Measurements from ENCODE around the gene NUDT22.
A peak's percentile ranks its signal among the peaks of the same experiment; 100 is the strongest.

Gene NUDT22

GRCh38 chr11:64258946-64259532 is 33.0 kb downstream of the NUDT22 start:
- no peak for DNase-seq

GRCh38 chr11:64259533-64260067 is 33.5 kb downstream of the NUDT22 start:
- DNase-seq = no peak

GRCh38 chr11:64260147-64260708 is 34.2 kb downstream of the NUDT22 start:
- DNase-seq = no peak

- DNase-seq = no peak
Observed at GRCh38 chr11:64261556-64262080, 35.5 kb downstream of the NUDT22 start.

- no peak for DNase-seq
Observed at GRCh38 chr11:64262271-64263002, 36.4 kb downstream of the NUDT22 start.

- no peak for DNase-seq
Observed at GRCh38 chr11:64263021-64263946, 37.2 kb downstream of the NUDT22 start.

GRCh38 chr11:64263947-64264317 is 37.9 kb downstream of the NUDT22 start:
- DNase-seq = no peak

- no peak for DNase-seq
Observed at GRCh38 chr11:64264371-64264852, 38.3 kb downstream of the NUDT22 start.

- no peak for DNase-seq
Observed at GRCh38 chr11:64265176-64266160, 39.4 kb downstream of the NUDT22 start.

- DNase-seq = no peak
Observed at GRCh38 chr11:64266339-64266738, 40.3 kb downstream of the NUDT22 start.

- no peak for DNase-seq
Observed at GRCh38 chr11:64267207-64267945, 41.3 kb downstream of the NUDT22 start.

GRCh38 chr11:64268025-64268892 is 42.2 kb downstream of the NUDT22 start:
- DNase-seq = no peak

- DNase-seq = peak in 2 of 6 experiments; percentile 50 to 51
Observed at GRCh38 chr11:64268893-64269539, 42.9 kb downstream of the NUDT22 start.

GRCh38 chr11:64269540-64270220 is 43.6 kb downstream of the NUDT22 start:
- peak; percentile 95 to 98 (median 96) for DNase-seq

- DNase-seq = no peak
Observed at GRCh38 chr11:64275031-64275800, 49.1 kb downstream of the NUDT22 start.

- DNase-seq = no peak
Observed at GRCh38 chr11:64275841-64276240, 49.8 kb downstream of the NUDT22 start.

- no peak for DNase-seq
Observed at GRCh38 chr11:64276653-64277431, 50.8 kb downstream of the NUDT22 start.

All from stimulated activated naive CD4-positive, alpha-beta T cell (primary cell).